Subcutaneous adipose tissue (tissue), 4 donors: ENCODE results near the gene ARHGAP8. TPM values are rescaled to one million over a fixed set of nuclear protein-coding genes. Genes with fewer than 3 reads are reported as not detected.

ENCODE experiments used
- total RNA-seq, 4 donors: library from RNA; depleted of rRNA; stranded (reverse); fragments of >200 nt; gene quantifications; one replicate each; pipeline ENCODE4 v1.1.0, GENCODE V29; 2016
- TF ChIP-seq, protein P1 (sequence below): fragments of 450-650 bp; IDR thresholded peaks from one replicate; pipeline ENCODE4 v1.5.1; 2016; ENCODE audit warnings: low read depth, mild to moderate bottlenecking, control low read depth, antibody characterized with exemption, moderate library complexity

ARHGAP8 gene
- total RNA-seq, 4 donors from 2014 or later: 1.3 to 13.4 (median 2.4) TPM

DNA sequence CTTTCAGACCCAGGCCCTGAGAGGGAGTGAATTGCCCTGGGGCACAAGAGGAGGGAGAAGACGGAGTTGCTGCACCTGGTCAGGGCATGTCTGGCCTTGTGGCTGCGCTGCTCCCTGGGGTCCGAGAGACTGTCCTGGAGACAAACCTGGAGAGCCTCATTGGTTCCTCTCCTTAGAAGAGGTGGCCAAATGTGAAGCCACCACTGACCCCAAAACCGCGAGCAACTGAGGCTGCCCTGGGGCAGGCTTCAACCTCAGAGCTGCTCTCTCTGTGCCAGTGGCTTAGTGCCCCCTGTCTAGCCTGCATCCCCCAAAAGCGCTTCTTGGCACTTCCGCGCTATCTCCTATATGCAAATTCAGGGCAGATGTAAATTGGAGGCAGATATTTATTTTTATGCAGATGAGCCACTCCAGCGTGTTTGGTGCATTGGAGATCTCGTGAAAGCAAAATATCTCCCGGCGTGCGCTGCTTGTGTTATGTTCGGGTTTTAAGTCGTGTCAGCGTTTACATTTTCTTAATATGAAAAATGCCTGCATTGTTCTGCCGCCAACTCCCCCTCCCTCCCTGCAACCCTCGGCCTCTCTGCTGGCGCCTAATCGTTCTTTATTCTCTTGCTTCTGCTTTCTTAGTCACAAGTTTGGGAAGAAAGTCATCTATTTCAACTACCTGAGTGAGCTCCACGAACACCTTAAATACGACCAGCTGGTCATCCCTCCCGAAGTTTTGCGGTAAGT, 69.5 kb downstream of the ARHGAP8 start:
- TF ChIP-seq, protein P1, sequence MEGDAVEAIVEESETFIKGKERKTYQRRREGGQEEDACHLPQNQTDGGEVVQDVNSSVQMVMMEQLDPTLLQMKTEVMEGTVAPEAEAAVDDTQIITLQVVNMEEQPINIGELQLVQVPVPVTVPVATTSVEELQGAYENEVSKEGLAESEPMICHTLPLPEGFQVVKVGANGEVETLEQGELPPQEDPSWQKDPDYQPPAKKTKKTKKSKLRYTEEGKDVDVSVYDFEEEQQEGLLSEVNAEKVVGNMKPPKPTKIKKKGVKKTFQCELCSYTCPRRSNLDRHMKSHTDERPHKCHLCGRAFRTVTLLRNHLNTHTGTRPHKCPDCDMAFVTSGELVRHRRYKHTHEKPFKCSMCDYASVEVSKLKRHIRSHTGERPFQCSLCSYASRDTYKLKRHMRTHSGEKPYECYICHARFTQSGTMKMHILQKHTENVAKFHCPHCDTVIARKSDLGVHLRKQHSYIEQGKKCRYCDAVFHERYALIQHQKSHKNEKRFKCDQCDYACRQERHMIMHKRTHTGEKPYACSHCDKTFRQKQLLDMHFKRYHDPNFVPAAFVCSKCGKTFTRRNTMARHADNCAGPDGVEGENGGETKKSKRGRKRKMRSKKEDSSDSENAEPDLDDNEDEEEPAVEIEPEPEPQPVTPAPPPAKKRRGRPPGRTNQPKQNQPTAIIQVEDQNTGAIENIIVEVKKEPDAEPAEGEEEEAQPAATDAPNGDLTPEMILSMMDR: no peak

- TF ChIP-seq, protein P1: no peak
Observed at GRCh38 chr22:44822534-44822933, 70.2 kb downstream of the ARHGAP8 start.

GRCh38 chr22:44823396-44823795, 71.0 kb downstream of the ARHGAP8 start:
- TF ChIP-seq, protein P1: no peak

DNA sequence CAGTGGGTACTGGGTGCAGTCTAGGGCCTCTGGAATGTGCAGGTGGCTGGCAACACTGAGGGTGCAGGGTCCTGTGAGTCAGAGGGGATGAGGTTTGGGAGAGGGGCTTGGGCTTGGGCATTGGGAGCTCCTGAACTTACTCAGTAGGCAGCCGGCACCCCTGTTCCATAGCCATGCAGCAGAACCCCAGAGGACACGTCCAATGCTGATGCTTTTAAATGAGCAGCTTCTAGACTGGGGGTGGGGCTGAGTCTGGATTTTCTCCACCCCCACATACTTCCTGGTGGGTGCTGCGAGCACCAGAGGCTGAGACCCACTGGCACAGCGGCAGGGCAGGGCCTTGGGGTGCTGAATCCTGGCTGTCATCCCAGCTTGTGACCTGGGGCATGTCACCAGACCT, 71.4 kb downstream of the ARHGAP8 start:
- TF ChIP-seq, protein P1: no peak

DNA sequence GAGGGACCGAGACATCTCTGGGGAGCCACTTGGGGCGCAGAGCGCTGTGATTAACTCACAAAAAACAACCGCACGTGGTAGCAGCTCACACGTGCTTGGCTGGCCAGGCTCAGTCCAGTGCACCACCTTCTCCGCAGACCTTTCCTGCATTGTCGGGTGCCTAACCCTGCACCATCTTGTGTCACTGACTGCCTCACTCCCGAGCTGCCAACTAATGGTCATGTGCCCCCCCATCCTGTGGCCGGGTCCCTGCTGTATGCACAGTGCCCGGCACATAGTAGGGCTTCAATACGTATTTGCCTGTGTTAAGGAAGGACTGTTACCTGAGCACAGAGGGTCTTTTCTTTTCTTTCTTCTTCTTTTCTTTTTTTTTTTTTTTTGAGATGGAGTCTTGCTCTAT, 71.9 kb downstream of the ARHGAP8 start:
- TF ChIP-seq, protein P1: no peak

DNA sequence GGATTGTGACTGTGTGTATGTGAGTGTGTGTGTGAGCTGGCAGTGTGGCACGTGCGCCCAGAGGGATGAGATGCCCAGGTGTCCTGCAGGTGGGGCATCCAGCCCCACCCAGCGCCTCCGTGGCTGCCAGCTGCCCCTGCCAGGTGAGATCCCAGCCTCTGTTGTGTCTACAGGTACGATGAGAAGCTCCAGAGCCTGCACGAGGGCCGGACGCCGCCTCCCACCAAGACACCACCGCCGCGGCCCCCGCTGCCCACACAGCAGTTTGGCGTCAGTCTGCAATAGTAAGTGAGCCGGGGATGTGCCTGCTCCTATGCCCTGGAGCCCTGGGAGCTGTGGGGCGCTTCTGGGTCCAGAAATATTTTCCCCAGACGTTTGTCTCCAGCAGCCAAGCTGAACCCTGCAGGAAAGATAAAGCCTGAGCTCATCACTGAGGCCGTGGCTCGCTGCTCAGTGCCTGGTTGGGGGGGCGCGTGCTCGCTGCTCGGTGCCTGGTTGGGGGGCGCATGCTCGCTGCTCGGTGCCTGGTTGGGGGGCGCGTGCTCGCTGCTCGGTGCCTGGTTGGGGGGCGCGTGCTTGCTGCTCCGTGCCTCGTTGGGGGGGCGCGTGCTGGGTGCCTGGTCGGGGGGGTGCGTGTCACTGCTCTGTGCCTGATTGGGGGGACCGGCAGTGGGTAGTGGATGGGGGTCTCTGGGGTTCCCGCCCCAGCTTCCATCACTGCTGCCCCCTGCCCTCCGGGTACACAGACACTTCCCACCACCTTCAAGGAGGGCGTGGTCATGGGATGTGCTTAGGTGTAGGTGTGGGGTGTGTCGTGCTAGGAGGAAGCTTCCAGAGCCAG, 73.2 kb downstream of the ARHGAP8 start:
- TF ChIP-seq, protein P1: no peak

GRCh38 chr22:44827666-44828190, 75.4 kb downstream of the ARHGAP8 start:
- TF ChIP-seq, protein P1: no peak
